GM12872 (cell line): Measurements from ENCODE around the gene SPATA6L.

Experiments used
- TF ChIP-seq, protein P1 (sequence below): IDR thresholded peaks from 3 replicates; pipeline ENCODE4 v1.5.1; 2011; ENCODE audit warnings: low read depth, mild to moderate bottlenecking, low read length, moderate library complexity; ENCODE audit not compliant: insufficient read depth

The SPATA6L gene

DNA sequence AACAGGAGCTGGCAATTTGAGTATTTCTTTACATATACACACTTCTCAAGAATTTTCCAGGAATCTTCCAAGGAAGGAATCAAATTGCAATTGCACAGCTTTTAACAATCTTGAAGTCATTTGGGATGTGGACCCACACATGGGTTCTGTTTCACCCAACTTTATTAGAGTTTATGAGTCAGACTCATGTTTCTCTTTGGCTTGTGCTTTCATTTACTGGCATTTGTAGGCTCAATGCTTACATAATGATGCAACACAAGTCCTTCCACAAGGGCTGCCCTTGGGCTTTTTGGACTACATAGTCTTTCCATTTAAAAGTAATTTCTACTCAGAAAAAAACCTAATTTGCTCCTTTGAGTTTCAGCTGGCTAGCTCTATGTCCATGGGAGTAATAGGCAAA, 8.5 kb upstream of the SPATA6L start:
- TF ChIP-seq, protein P1, sequence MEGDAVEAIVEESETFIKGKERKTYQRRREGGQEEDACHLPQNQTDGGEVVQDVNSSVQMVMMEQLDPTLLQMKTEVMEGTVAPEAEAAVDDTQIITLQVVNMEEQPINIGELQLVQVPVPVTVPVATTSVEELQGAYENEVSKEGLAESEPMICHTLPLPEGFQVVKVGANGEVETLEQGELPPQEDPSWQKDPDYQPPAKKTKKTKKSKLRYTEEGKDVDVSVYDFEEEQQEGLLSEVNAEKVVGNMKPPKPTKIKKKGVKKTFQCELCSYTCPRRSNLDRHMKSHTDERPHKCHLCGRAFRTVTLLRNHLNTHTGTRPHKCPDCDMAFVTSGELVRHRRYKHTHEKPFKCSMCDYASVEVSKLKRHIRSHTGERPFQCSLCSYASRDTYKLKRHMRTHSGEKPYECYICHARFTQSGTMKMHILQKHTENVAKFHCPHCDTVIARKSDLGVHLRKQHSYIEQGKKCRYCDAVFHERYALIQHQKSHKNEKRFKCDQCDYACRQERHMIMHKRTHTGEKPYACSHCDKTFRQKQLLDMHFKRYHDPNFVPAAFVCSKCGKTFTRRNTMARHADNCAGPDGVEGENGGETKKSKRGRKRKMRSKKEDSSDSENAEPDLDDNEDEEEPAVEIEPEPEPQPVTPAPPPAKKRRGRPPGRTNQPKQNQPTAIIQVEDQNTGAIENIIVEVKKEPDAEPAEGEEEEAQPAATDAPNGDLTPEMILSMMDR, result no peak

DNA sequence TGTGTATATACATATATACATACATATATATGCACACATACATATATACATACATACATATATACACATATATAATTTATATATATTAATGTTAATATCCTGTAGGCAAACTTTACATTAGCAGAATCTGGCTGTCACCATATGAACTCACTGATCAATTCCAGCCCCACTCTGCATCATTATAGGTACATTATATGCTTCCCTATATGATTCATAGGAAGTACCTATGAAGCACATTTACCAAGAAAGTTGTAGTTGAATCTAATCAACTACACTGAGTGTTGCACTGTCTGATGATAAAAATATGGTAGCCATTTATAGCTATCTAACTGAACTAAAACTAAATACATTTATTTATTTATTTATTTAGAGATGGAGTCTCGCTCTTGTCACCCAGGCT, 5.5 kb upstream of the SPATA6L start:
- TF ChIP-seq, protein P1, result no peak

DNA sequence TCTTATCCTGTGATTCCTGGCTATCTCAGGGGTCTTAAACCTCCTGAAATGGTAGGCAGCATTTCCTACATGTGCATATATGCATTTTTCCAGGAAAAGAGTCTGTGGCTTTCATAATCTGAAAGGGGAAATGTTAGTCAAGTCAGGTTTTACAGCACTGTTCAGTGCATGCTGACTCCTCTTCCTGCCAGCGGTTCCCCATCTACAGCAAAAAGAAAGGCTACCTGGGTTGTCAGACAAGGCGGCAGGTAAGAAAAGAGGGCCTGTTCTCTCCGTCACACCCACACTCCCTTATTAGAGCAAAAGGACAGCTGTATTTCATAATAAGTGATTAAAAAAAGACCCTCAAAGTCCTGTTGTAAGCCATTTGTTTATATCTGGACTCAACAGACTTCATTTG, 4.3 kb upstream of the SPATA6L start:
- TF ChIP-seq, protein P1, result no peak

DNA sequence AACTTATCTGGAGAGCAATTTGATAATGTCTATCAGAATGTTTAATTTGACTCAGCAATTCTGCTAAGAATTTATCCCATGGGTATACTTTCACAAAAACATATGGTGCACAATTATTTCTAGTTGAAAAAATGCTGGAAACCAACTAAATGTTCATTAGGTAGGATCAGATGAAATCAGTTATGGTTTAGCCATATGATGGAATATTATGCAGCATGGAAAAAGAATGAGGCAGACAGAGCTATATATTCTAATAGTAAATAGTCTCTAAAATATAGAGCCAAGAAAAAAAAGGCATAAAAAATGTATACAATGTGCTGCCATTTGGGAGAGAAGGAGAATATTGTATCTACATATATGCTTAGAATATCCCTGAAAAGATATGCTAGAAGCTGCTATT, 3.6 kb upstream of the SPATA6L start:
- TF ChIP-seq, protein P1, result no peak

DNA sequence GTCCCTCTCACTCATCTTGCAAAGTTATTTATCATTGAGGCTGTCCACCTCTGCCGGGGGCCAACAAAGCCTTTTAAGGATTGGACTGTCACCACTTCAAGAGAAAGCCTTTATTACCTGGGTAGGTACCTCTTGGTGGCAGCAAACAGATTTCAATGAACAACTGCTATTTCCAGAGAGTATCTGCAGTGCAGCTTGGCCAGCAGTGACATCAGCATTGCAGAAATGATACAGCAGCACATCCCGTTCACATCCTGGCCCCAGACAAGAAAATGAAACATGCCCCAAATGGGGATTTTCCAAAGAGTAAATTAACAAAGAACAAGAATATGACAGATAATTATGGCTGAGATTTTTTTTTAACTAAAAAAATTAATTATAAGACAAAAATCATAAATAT, 2.3 kb upstream of the SPATA6L start:
- TF ChIP-seq, protein P1, result no peak

DNA sequence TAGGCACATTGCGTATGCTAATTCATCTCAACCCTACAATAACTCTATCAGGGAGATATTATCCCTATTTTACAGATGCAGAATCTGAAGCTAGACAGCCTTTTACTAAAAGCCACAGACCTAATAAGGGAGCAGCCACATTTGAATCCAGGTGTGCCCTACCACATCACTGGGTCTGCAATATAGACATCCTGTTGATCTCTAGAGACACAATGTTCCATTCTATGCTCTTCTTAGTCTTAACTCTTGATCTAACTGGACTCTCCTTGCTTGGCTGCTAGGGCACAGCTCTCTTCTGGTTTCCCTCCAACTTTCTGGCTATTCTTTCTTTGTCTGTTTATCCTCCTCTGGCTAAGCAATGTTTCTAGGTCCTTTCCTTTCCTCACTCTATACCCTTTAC, 1.4 kb upstream of the SPATA6L start:
- TF ChIP-seq, protein P1, result no peak

DNA sequence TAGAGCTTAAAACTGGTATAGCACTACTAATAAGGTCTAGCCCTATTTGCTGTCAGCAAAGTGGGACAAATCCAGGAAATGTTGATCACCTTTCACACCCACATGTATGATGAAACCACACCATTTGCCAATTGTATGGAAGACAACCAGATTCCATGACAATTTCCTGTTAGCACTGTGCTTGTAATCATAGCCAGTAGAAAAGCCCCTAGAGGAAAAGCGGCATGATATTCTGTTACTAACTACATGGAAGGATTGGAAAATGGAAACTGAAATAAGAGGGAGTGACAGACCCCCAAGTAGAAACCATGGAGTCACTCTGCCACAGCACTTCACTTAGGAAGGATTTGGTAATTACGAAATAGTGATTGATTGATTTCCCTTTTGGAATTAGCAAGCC, 923 bp downstream of the SPATA6L start:
- TF ChIP-seq, protein P1, result no peak

DNA sequence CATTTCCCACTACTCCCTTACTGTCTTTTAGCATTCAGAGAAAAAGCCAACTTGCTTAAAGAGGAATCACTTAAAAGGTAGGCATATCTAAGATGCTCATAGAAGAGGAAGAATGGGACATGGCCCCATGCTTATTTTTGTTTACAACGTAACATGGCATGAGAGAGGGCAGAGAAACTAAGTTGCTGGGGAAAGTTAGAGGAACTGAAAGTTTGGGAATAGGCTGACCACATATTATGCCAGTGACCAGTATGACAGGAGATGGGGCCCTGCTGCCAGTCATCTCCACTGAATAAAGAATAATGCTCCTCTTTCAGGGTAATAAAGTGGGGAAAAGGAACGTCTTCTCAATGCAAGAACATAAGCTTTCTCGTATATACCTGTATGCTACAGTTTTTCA, 2.3 kb downstream of the SPATA6L start:
- TF ChIP-seq, protein P1, result no peak
